Small intestine (tissue), 7 donors: ENCODE results near the gene MPP3. TPM values are rescaled to one million over a fixed set of nuclear protein-coding genes. Genes with fewer than 3 reads are reported as not detected.

ENCODE experiments used
- DNase-seq, 2 donors: peaks; one replicate each; pipeline versions ENCODE4 v3.0.0 to v3.0.0-alpha.2; 2013
- FAIRE-seq: peaks from 2 replicates; lab custom pipeline; 2012; peaks lifted over from hg19 to GRCh38; lab: Jason Lieb, UNC
- H3K27ac ChIP-seq, 3 donors: one replicate each; pipeline ENCODE4 v1.5.1; 2013; ENCODE audit warnings: low read length in 2 of 3, mild to moderate bottlenecking in 2 of 3, control low read depth in 1 of 3, inconsistent platforms in 1 of 3, low read depth in 1 of 3, moderate library complexity in 1 of 3
- H3K27me3 ChIP-seq, 3 donors: one replicate each; pipeline ENCODE4 v1.6.1; 2013; ENCODE audit warnings: low read length in 3 of 3, inconsistent platforms in 1 of 3; ENCODE audit not compliant: control insufficient read depth in 3 of 3, insufficient read depth in 3 of 3
- H3K36me3 ChIP-seq, 3 donors: one replicate each; pipeline ENCODE4 v1.6.1; 2013; ENCODE audit warnings: low read length in 3 of 3, inconsistent platforms in 1 of 3, low read depth in 1 of 3, mild to moderate bottlenecking in 1 of 3, moderate library complexity in 1 of 3; ENCODE audit not compliant: control insufficient read depth in 3 of 3, insufficient read depth in 2 of 3
- H3K4me1 ChIP-seq, 3 donors: one replicate each; pipeline ENCODE4 v1.6.1; 2013; ENCODE audit warnings: low read length in 2 of 3, inconsistent platforms in 1 of 3, low read depth in 1 of 3, mild to moderate bottlenecking in 1 of 3, moderate library complexity in 1 of 3; ENCODE audit not compliant: control insufficient read depth in 3 of 3, insufficient read depth in 2 of 3
- H3K4me3 ChIP-seq, 3 donors: one replicate each; pipeline ENCODE4 v1.5.1; 2013; ENCODE audit warnings: low read length in 3 of 3, control low read depth in 1 of 3, inconsistent platforms in 1 of 3, low read depth in 1 of 3, mild to moderate bottlenecking in 1 of 3, moderate library complexity in 1 of 3
- H3K9me3 ChIP-seq, 2 donors: one replicate each; pipeline ENCODE4 v1.6.1; 2013; ENCODE audit warnings: low read depth in 1 of 2, low read length in 1 of 2; ENCODE audit not compliant: control insufficient read depth in 2 of 2, insufficient read depth in 1 of 2
- WGBS, 3 donors: extraction: QIAGEN DNeasy Blood & Tissue Kit; methylation state at CpG; one replicate each; pipeline ENCODE4 v1.1.7; 2013; 5-methylcytosine and 5-hydroxymethylcytosine counted together
- polyA plus RNA-seq, 4 donors: library from polyadenylated mRNA; stranded (reverse) in 3 of 4; unstranded in 1 of 4; fragments of 200-250 nt in 3 of 4; fragments of 120-200 nt in 1 of 4; gene quantifications; one replicate each; pipeline versions ENCODE4 v1.2.1 to v1.2.3, GENCODE V29; 2013
- donor health status: healthy with polysubstance abuse.
- donor health status: control.
- donor health status: control.
- donor health status: Bipolar disorder and iron deficiency.
- donor health status: healthy.

MPP3 gene
- polyA plus RNA-seq, 4 donors = 1.2 to 5.4 (median 2.6) TPM

- Histone ChIP-seq H3K4me1 (peaks cover 0 to 6% (median 5%) of the 10 kb centered on the region in 3 donors), H3K9me3 (no peaks in the 10 kb centered on the region), H3K27ac (no peak overlapping the region), H3K4me3 (no peak overlapping the region), H3K36me3 (peaks cover 0 to 17% (median 0%) of the 10 kb centered on the region in 3 donors), H3K27me3 (no peaks in the 10 kb centered on the region)
- 89 to 93% (median 92%) methylated on average over 10 of the region's 10 CpGs for WGBS, 3 donors
- DNase-seq (no peak), FAIRE-seq (no peak)
Observed at GRCh38 chr17:43812396-43813265, 20.3 kb downstream of the MPP3 start.

DNA sequence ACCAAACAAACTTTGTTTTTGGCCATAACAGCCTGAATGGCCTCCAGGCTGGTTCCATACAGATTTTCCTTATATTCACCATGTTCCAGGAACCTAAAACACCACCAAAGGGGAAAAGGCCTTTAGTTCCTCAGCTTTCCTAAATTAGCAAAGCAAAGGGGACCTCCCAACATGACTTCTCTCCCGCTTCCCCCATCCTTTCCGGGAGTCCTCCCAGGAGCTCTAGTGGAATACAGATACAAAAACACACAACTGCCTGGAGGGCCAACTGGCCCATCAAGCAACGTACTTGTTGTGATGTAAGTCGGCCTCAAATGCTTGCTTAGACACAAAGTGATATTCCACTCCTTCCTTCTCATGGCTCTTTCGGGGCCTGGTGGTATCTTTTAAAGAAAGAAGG lies 22.1 kb downstream of the MPP3 start:
- Histone ChIP-seq H3K4me3 (no peak overlapping the region), H3K9me3 (no peaks in the 10 kb centered on the region), H3K27ac (no peak overlapping the region), H3K27me3 (no peaks in the 10 kb centered on the region), H3K36me3 (peaks cover 0 to 6% (median 0%) of the 10 kb centered on the region in 3 donors), H3K4me1 (no peaks in the 10 kb centered on the region)
- 84 to 94% (median 85%) methylated on average over 5 of the region's 5 CpGs for WGBS, 3 donors
- DNase-seq (no peak), FAIRE-seq (no peak)

GRCh38 chr17:43810226-43810715 lies 22.7 kb downstream of the MPP3 start:
- FAIRE-seq (no peak), DNase-seq (no peak)
- Histone ChIP-seq H3K27me3 (no peaks in the 10 kb centered on the region), H3K4me1 (no peaks in the 10 kb centered on the region), H3K9me3 (no peaks in the 10 kb centered on the region), H3K27ac (no peak overlapping the region), H3K4me3 (no peak overlapping the region), H3K36me3 (peaks cover 0 to 6% (median 0%) of the 10 kb centered on the region in 3 donors)
- WGBS, 3 donors = 80 to 89% (median 84%) methylated on average over 4 of the region's 4 CpGs

- Histone ChIP-seq H3K27me3 (no peaks in the 10 kb centered on the region), H3K4me3 (no peak overlapping the region), H3K27ac (no peak overlapping the region), H3K4me1 (no peaks in the 10 kb centered on the region), H3K9me3 (no peaks in the 10 kb centered on the region), H3K36me3 (peaks cover 0 to 6% (median 0%) of the 10 kb centered on the region in 3 donors)
- DNase-seq (no peak), FAIRE-seq (no peak)
- WGBS, 3 donors = 90 to 94% (median 91%) methylated on average over 5 of the region's 5 CpGs
Observed at GRCh38 chr17:43809121-43809520, 23.8 kb downstream of the MPP3 start.

- DNase-seq = no peak
- no peaks in the 10 kb centered on the region for H3K27me3 ChIP-seq
- peaks cover 0 to 2% (median 0%) of the 10 kb centered on the region in 3 donors for H3K36me3 ChIP-seq
- no peaks in the 10 kb centered on the region for H3K9me3 ChIP-seq
- no peak overlapping the region for H3K4me3 ChIP-seq
- WGBS, 3 donors = 83 to 90% (median 89%) methylated on average over 4 of the region's 4 CpGs
- no peaks in the 10 kb centered on the region for H3K4me1 ChIP-seq
- no peak for FAIRE-seq
- H3K27ac ChIP-seq = no peak overlapping the region
Observed at GRCh38 chr17:43808076-43808475, 24.9 kb downstream of the MPP3 start.

- Histone ChIP-seq H3K4me1 (no peaks in the 10 kb centered on the region), H3K36me3 (no peaks in the 10 kb centered on the region), H3K4me3 (no peak overlapping the region), H3K27me3 (no peaks in the 10 kb centered on the region), H3K9me3 (no peaks in the 10 kb centered on the region), H3K27ac (no peak overlapping the region)
- FAIRE-seq (no peak), DNase-seq (no peak)
Observed at GRCh38 chr17:43805117-43805516, 27.8 kb downstream of the MPP3 start.

DNA sequence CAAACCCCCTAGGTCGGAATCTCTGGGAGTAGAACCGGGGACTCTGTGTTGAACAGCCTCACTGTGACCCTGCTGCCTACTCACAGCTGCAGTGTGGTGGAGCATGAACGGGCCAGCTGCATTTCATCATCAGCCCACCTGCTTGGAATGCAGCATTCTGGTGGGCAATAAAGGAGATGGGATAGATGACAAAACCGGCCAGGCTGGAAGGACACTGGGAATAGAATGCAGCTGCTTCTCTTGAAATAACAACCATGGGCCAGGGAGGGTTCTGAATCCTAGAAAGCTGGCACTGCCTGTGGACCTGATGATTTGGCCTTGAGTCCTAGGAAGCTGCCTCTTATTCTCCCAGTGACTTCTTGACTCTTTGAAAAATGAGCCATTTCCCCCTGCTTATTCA lies 29.2 kb downstream of the MPP3 start:
- 61 to 76% (median 70%) methylated on average over 4 of the region's 4 CpGs for WGBS, 3 donors
- no peaks in the 10 kb centered on the region for H3K9me3 ChIP-seq
- no peak overlapping the region for H3K27ac ChIP-seq
- DNase-seq (no peak), FAIRE-seq (no peak)
- no peaks in the 10 kb centered on the region for H3K4me1 ChIP-seq
- no peaks in the 10 kb centered on the region for H3K36me3 ChIP-seq
- H3K27me3 ChIP-seq = no peaks in the 10 kb centered on the region
- H3K4me3 ChIP-seq = no peak overlapping the region

DNA sequence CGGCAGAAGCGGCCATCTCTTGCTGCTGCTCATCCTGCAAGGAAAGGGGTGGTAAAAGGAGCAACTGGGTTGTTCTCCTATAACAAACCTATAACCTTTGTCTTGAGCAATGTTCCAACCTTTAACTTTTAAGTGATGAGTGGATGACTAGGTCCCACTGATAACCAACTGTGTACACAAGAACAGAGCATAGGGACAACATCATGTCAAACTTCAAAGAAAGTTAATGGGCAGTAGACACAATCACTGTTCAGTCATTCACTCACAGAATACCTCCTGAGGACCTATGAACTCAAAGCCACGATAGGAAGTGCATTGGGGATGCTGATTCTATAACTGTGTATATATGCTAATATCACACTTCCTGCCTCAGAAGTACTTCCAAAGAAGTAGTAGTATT lies 31.1 kb downstream of the MPP3 start:
- Histone ChIP-seq H3K27ac (no peak overlapping the region), H3K9me3 (no peaks in the 10 kb centered on the region), H3K27me3 (no peaks in the 10 kb centered on the region), H3K36me3 (no peaks in the 10 kb centered on the region), H3K4me1 (no peaks in the 10 kb centered on the region), H3K4me3 (no peak overlapping the region)
- DNase-seq (no peak), FAIRE-seq (no peak)
- 62 to 77% (median 72%) methylated on average over 3 of the region's 3 CpGs for WGBS, 3 donors
